ENCODE data around the gene TMEM145. TPM values are rescaled to one million over a fixed set of nuclear protein-coding genes. Genes with fewer than 3 reads are reported as not detected.
"Not testable (repeated sequence)": the region's sequence is repeated elsewhere in the genome, so short reads cannot be mapped to it uniquely, and the experiment has no call there.

The TMEM145 gene
- total RNA-seq, 2 donors from 2014 or later = 0.85 TPM; not detected in 1

DNA sequence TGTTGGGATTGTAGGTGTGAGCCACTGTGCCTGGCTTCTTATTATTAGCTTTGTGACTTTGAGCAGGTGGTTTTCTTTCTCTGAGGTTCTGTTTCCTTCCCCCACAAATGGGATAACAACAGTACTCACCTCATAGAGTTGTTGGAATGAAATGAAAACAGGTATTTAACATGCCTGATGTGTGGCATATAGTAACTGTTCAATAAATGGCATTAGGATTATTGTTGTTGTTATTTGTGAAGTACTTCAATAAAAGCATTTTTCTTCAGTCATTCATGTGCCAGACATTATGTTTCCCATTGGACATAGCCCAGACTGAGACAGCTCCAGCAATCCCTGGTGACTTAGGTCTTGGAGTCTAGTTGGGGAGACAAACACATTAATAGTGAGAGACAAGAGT is 13.9 kb downstream of the TMEM145 start:
- no peaks in the 10 kb centered on the region for H3K9me3 ChIP-seq
- DNase-seq (ENCODE audit: low spot score) = no peak
- H3K36me3 ChIP-seq = no peaks in the 10 kb centered on the region
- H3K27ac ChIP-seq = no peak overlapping the region
- no peak overlapping the region for H3K4me3 ChIP-seq
- TF ChIP-seq POLR2AphosphoS5 (IDR thresholded peaks at IDR 0.05) (no peak), POLR2A (IDR thresholded peaks at IDR 0.05) (no peak)
- TF ChIP-seq, protein P1, sequence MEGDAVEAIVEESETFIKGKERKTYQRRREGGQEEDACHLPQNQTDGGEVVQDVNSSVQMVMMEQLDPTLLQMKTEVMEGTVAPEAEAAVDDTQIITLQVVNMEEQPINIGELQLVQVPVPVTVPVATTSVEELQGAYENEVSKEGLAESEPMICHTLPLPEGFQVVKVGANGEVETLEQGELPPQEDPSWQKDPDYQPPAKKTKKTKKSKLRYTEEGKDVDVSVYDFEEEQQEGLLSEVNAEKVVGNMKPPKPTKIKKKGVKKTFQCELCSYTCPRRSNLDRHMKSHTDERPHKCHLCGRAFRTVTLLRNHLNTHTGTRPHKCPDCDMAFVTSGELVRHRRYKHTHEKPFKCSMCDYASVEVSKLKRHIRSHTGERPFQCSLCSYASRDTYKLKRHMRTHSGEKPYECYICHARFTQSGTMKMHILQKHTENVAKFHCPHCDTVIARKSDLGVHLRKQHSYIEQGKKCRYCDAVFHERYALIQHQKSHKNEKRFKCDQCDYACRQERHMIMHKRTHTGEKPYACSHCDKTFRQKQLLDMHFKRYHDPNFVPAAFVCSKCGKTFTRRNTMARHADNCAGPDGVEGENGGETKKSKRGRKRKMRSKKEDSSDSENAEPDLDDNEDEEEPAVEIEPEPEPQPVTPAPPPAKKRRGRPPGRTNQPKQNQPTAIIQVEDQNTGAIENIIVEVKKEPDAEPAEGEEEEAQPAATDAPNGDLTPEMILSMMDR (IDR thresholded peaks at IDR 0.05) = no peak
- intact Hi-C loops (cut with DNase I) = loop anchor here (5.0 kb wide), 1 partner anchor 70 kb away; no protein-coding TSS in a partner anchor
- peaks cover 12% of the 10 kb centered on the region for H3K4me1 ChIP-seq (replicated peaks)
- H3K27me3 ChIP-seq (replicated peaks; ENCODE audit: insufficient read depth) = peaks cover 5% of the 10 kb centered on the region

GRCh38 chr19:42327381-42327780 is 14.3 kb downstream of the TMEM145 start:
- 84% methylated on average over 5 of the region's 5 CpGs for WGBS
- Histone ChIP-seq H3K4me1 (replicated peaks) (peaks cover 12% of the 10 kb centered on the region), H3K4me3 (no peak overlapping the region), H3K27me3 (replicated peaks; ENCODE audit: insufficient read depth) (peaks cover 5% of the 10 kb centered on the region), H3K9me3 (no peaks in the 10 kb centered on the region), H3K27ac (no peak overlapping the region), H3K36me3 (no peaks in the 10 kb centered on the region)
- intact Hi-C loops (cut with DNase I) = loop anchor here (5.0 kb wide), 1 partner anchor 70 kb away; no protein-coding TSS in a partner anchor
- DNase-seq (ENCODE audit: low spot score) = no peak
- TF ChIP-seq, protein P1 (IDR thresholded peaks at IDR 0.05) = no peak
- TF ChIP-seq POLR2AphosphoS5 (IDR thresholded peaks at IDR 0.05) (no peak), POLR2A (IDR thresholded peaks at IDR 0.05) (no peak)

DNA sequence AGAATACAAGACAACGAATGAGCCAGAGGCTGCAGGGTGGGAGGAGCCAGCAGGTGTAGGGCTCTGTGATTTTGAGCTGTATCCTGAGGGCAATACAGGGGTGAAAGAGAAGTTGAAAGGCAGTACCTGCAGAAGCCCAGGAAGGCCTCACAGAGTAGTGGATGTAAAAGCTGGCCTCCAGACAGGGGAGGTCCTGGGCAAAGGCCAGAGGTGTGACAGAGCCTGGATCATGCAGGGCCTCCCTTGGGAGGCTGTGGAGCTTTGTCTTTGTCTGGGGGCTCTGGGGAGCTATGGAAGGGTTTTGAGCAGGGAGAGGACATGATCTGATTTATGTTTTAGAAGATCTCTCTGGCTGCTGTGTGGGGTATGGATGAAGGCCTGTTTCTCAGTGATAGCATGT is 15.0 kb downstream of the TMEM145 start:
- Histone ChIP-seq H3K4me3 (no peak overlapping the region), H3K27me3 (replicated peaks; ENCODE audit: insufficient read depth) (peaks cover 4% of the 10 kb centered on the region), H3K27ac (no peak overlapping the region), H3K9me3 (no peaks in the 10 kb centered on the region), H3K36me3 (no peaks in the 10 kb centered on the region), H3K4me1 (replicated peaks) (peaks cover 12% of the 10 kb centered on the region)
- intact Hi-C loops (cut with DNase I) = loop anchor here (5.0 kb wide), 1 partner anchor 69 kb away; no protein-coding TSS in a partner anchor
- 43% methylated on average over 1 of the region's 1 CpG for WGBS
- TF ChIP-seq, protein P1 (IDR thresholded peaks at IDR 0.05) = no peak
- TF ChIP-seq POLR2AphosphoS5 (IDR thresholded peaks at IDR 0.05) (no peak), POLR2A (IDR thresholded peaks at IDR 0.05) (no peak)
- DNase-seq (ENCODE audit: low spot score) = no peak

DNA sequence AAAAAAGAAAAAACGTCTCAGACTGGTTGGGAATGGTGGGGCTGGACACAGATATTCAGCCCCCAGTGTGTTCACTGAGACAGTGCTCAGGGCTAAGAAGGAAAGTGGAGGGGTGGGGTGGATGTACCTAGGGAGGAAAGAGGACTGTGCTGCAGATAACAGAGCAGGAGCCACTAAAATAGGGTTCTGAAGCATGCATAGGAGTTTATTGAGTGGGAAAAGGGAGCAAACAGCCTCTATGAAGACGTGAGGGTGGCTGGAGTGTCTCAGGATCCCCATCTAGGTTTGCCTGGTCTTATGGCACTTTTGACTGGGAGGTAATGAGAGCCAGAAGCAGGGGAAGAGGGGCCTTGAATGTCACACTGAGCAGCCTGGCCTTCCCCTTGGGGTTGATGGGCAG is 15.7 kb downstream of the TMEM145 start:
- DNase-seq (ENCODE audit: low spot score) = no peak
- H3K27me3 ChIP-seq (replicated peaks; ENCODE audit: insufficient read depth) = peaks cover 2% of the 10 kb centered on the region
- no peaks in the 10 kb centered on the region for H3K36me3 ChIP-seq
- intact Hi-C loops (cut with DNase I) = loop anchor here (5.0 kb wide), 1 partner anchor 68 kb away; no protein-coding TSS in a partner anchor
- no peaks in the 10 kb centered on the region for H3K9me3 ChIP-seq
- TF ChIP-seq POLR2A (IDR thresholded peaks at IDR 0.05) (no peak), POLR2AphosphoS5 (IDR thresholded peaks at IDR 0.05) (no peak)
- TF ChIP-seq, protein P1 (IDR thresholded peaks at IDR 0.05) = no peak
- H3K4me1 ChIP-seq (replicated peaks) = peaks cover 12% of the 10 kb centered on the region
- H3K27ac ChIP-seq = no peak overlapping the region
- H3K4me3 ChIP-seq = no peak overlapping the region
- WGBS = 73% methylated on average over 2 of the region's 2 CpGs

DNA sequence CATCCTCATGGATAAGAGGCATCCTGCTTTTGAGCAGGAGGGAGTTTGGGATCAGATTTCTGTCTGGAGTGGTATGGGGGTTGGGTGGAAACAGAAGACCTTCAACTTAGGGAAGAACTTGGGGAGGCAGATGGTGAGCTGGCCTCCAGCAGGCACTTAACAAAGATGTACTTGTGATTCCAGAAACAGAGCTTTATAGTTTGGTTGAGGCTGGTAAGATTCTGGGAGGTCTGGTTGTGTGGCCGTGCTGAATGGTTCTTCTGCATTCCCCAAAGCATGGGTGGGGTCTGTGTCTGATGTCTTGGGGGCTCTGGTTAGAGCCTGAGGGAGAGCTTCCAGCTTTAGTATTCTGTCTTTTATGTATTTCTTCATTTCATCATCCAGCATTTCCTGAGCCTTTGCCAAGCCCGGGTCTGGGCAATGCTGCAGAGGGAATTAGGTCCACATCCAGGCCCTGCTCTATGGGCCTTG is 17.2 kb downstream of the TMEM145 start:
- Histone ChIP-seq H3K4me3 (no peak overlapping the region), H3K4me1 (replicated peaks) (peaks cover 4% of the 10 kb centered on the region), H3K36me3 (no peaks in the 10 kb centered on the region), H3K27ac (no peak overlapping the region), H3K27me3 (replicated peaks; ENCODE audit: insufficient read depth) (no peaks in the 10 kb centered on the region), H3K9me3 (no peaks in the 10 kb centered on the region)
- no peak for DNase-seq (ENCODE audit: low spot score)
- 57% methylated on average over 2 of the region's 2 CpGs for WGBS
- TF ChIP-seq POLR2AphosphoS5 (IDR thresholded peaks at IDR 0.05) (no peak), POLR2A (IDR thresholded peaks at IDR 0.05) (no peak)
- TF ChIP-seq, protein P1 (IDR thresholded peaks at IDR 0.05) = no peak
- intact Hi-C loops (cut with DNase I) = no loop called here

DNA sequence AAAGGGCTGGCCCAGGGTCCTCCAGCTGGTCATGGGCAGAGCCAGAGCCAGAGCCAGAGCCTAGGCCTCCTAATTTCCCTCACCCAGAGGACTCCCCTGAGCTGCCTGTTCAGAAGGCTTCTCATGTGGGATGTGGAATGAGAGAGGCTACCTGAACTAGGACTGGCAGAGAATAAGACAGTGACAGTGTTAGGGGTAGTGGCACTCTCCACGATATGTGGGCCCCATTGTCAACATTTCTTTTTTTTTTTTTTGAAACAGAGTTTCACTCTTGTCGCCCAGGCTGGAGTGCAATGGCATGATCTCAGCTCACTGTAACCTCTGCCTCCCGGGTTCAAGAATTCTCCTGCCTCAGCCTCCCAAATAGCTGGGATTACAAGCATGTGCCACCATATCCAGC is 18.2 kb downstream of the TMEM145 start:
- 67% methylated on average over 3 of the region's 3 CpGs for WGBS
- H3K27ac ChIP-seq; H3K4me1 ChIP-seq (replicated peaks); H3K9me3 ChIP-seq; DNase-seq (ENCODE audit: low spot score); H3K27me3 ChIP-seq (replicated peaks; ENCODE audit: insufficient read depth); intact Hi-C loops (cut with DNase I); H3K36me3 ChIP-seq; H3K4me3 ChIP-seq: not testable (repeated sequence)

Measured in prostate gland (tissue), 2 donors.